ENCODE data around the gene CYP4B1.

Gene CYP4B1

DNA sequence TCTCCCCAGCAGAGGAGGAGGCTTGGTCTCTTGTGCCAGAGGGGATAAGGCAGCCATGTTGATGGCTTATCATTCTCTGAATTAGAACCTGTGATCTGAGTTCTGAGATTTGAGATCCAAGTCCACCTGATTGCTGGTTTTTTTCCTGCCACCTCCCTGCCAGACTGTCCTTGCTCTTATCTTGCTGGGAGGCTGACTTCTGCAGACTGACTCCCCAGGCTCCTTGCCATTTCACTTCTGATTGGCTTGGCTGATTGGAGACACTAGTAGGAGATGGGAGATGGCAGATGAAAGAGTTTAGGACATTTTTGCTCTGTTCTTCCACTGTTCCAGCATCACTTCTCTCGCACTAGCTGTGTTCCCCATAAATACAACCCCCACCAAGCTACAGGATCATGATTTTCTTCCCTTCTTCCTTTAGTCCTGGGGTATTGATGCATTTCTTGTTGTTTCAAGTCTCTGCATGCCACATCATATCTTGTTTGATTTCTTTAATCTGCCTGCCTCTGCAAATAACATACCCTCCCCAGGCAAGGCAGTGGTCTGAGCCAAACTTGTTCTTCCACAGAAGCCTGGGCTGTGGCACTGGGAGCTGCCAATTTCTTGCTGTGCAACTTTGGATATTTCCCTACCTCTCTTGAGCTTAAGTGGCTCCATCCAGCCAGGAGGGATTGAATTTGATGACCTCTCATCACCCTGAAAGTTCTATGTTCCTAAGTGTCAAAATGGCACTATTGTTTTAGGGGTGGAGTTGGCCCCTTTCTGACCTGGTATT lies 963 bp upstream of the CYP4B1 start:
- DNase-seq = no peak

- DNase-seq = no peak
Measured at GRCh38 chr1:46800742-46801141, 1.9 kb downstream of the CYP4B1 start.

DNA sequence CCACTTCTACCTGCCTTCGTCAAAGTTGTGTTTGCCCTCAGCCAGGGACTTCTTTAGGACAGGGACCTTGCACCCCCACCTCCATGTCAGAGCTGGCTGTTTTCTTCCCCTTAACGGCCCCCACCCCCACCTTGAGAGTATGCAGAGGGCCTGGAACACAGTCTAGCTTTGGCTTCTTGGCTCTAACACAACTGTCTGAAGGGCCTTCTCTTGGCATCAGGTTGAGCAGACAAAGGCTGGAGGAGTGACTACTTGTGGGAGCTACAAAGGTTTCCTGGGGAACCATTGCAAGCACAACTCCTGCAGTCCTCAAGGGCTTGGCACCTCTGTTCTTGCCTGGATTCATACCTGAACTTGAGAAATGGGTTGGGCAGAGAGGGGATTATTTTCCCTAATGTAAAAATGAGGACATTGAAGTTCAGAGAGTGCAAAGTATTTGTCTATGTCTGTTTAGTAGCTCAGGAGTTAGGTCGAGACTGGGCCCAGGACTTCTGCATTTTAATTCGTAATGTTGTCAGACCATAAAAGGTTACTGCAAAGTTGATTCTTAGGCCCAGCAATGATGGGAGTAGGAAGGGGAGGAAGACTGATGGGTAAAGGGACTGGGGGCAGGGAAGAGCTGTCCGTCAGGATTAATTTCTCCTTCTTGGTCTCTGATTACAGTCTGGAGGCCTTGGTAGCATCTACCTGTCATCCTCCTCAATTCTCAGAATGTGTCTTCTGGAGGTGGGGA lies 2.6 kb downstream of the CYP4B1 start:
- DNase-seq = no peak

DNA sequence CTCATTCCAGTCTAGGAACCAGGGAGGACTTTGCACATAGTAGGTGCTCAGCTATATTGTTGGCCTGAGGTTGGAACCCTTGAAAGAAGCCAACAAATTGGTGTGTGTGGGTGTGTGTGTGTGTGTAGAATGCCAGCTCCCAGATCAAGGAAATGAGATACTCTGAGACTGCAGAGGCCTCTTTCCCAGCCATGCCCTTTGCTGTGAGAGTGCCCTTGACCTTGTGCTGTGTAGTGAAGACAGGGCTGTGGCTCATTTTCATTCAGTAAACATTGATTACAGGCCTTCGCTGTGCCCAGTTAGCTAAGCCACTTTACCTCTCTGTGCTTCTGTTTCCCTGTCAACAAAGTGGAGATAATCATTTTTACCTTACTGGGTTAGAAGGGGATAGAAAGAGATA lies 3.2 kb downstream of the CYP4B1 start:
- no peak for DNase-seq

DNA sequence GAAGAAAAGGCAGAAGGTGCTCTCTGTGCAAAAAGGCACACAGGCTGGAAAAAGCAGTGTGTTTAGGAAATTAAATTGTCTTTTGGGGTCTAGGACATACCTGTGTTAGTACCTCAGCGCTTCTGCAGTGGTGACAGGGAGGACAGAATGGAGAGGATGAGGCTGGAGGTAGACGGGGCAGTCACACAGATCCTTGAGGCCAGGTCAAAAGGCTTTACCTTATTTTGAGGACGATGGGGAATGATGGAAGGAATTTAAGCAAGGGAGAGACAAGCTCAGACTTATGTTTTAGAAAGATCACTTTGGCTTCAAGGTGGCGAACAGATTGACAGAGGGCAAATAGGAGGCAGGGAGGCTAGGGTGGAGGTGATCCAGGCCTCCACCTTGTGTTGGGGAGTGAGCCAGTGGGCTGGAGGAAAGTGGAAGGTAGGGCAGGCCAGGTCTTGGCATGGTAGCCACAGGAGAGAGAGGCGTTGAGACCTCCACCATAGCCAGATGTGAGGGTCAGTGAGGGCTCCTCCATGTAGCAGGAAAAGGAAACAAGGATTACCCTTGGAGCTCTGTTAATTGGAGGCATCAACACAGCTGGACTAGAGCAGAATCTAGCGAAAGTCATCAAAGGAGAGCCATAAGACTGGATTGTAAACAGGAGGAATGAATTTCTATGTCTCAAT lies 4.2 kb downstream of the CYP4B1 start:
- no peak for DNase-seq

- DNase-seq = no peak
Measured at GRCh38 chr1:46804027-46804889, 5.4 kb downstream of the CYP4B1 start.

DNA sequence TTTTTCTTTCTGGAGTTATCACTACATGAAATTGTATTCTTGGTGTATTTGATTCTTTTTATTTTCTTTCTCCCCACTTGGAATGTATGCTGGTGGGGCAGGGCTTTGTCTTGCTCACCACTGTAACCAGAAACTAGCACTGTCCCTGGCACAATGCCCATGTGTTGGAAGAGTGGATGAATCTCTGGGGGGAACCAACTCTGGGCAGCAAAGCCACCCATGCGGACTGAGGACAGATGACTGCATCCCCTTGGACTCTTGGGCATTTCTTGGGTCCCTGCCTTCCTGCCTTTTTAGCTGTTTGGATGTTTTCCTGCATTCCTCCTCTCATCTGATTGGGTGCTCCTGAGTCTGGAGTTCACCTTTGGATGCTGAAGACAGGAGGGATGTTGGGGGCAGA lies 6.1 kb downstream of the CYP4B1 start:
- DNase-seq = no peak

GRCh38 chr1:46805755-46806154 lies 6.9 kb downstream of the CYP4B1 start:
- DNase-seq = no peak

DNA sequence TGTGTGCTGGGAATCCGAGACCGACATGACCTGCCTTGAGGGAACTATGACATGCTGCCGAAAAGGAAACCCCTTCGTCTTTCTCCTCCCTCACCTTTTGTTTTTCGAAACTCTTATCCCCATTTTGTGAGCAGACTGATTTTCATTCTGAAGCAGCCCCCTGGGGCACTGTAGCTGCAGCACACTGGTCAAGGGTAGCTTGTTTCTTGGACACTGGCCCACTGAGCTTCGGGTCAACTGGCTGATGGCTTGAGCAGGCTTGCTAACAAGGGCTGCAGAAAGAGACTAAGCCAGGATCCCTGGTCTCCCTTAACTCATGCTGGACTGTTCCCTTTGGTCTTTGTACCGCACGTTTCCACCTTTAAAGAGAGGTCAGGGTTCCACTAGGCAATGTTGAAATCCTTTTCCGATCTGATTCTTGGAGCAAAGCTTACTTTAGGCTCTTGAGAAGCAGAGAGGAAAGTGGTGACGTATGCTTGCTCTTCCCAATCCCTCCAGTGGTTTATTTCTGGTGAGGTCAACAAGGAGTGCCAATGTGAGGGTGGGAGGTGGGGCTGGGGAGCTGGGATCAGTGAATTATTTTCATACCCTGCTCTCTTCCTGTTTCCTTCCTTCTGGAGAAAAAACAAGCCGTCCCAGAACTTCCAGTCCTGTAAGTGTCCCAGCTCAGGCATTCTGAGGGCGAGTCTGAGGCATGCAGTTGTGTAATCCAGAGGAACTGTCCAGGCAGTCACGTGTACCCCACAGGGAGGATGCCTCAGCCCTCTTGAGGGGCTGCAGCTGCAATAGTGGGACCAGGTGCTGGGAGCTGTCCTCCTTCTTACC lies 7.6 kb downstream of the CYP4B1 start:
- no peak for DNase-seq

- DNase-seq = no peak
Measured at GRCh38 chr1:46807046-46807972, 8.5 kb downstream of the CYP4B1 start.

- DNase-seq = no peak
Measured at GRCh38 chr1:46809071-46809470, 10.2 kb downstream of the CYP4B1 start.

- DNase-seq = no peak
Measured at GRCh38 chr1:46809904-46810303, 11.1 kb downstream of the CYP4B1 start.

- no peak for DNase-seq
Measured at GRCh38 chr1:46810596-46810995, 11.8 kb downstream of the CYP4B1 start.

DNA sequence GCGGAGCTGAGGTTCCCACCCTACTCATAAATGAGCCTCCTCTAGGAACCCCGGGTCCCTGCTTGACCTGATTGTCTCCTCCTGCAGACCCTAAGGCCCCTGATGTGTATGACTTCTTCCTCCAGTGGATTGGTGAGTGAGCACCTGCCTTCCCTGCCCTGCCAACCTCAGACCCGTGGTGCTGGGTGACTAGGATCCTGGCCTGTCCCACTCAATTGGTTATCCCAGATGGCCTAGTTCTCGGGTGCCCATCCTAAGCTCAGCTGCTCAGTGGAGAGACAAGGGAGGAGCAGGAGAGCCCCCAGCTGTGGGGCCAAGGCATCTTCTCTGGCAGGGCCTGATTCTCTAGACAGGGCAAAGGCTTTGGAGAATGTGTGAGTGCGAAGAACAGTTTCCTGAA lies 12.2 kb downstream of the CYP4B1 start:
- no peak for DNase-seq

GRCh38 chr1:46812065-46812963 lies 13.5 kb downstream of the CYP4B1 start:
- no peak for DNase-seq

DNA sequence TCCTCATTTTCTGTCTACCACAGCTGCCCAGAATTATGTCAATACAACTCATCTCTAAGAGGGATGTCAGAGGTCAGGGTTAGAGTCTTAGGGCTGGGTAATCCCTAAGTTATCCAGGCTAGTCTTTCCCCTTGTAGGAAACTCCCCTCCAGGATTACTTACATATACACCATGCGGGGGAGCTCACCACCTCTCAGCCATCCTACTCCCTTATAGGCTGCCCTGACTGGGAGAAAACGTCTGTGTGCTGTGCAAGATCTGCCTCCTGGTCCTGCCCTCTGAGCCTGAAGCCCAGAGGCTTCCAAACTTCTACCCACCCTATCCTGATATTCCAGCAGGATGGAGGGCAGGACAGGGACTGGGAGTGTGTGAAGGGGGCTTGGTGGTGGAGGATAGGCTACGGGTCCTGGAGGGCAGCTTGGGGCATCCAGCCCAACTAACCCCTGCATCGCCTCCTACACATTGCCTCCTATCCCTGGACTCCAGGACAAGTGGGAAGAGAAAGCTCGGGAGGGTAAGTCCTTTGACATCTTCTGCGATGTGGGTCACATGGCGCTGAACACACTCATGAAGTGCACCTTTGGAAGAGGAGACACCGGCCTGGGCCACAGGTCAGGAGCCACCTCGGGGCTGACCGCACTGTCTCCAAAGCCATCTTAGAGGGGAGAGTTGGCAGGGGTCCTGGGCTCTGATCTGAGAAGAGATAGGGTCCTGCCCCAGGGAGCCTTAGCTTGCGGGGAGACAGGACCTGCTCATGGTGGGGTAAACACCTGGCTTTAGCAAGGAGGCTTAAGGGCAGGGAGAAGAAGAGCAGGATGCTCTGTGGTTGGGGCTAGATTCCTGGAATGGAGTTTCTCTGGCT lies 14.4 kb downstream of the CYP4B1 start:
- no peak for DNase-seq

GRCh38 chr1:46813858-46814396 lies 15.1 kb downstream of the CYP4B1 start:
- no peak for DNase-seq

GRCh38 chr1:46815133-46815532 lies 16.3 kb downstream of the CYP4B1 start:
- no peak for DNase-seq

All from NCI-H526 (cell line).